Measurements from ENCODE around the gene SLC25A45. TPM values are rescaled to one million over a fixed set of nuclear protein-coding genes. Genes with fewer than 3 reads are reported as not detected.

The SLC25A45 gene
- total RNA-seq, 1 donor from 2014 or later = 2.2 TPM

- Histone ChIP-seq H3K4me3 (no peak overlapping the region), H3K27me3 (no peaks in the 10 kb centered on the region), H3K36me3 (peaks cover 0 to 87% of the 10 kb centered on the region in 2 donors), H3K4me1 (peaks cover 5% of the 10 kb centered on the region), H3K27ac (no peak overlapping the region), H3K9me3 (no peaks in the 10 kb centered on the region)
- TF ChIP-seq POLR2A (IDR thresholded peaks at IDR 0.05) (no peak), POLR2AphosphoS5 (IDR thresholded peaks at IDR 0.05; ENCODE audit: insufficient read depth in 1 of 2, low read depth in 1 of 2) (no peak), CTCF (IDR thresholded peaks at IDR 0.05) (no peak)
- intact Hi-C loops (cut with DNase I) = no loop called here
- DNase-seq (ENCODE audit: extremely low spot score in 2 of 2) = no peak
Observed at GRCh38 chr11:65396769-65397745, 14.6 kb upstream of the SLC25A45 start.

GRCh38 chr11:65395961-65396530 is 13.6 kb upstream of the SLC25A45 start:
- Histone ChIP-seq H3K9me3 (no peaks in the 10 kb centered on the region), H3K36me3 (peaks cover 0 to 80% of the 10 kb centered on the region in 2 donors), H3K4me3 (no peak overlapping the region), H3K27ac (no peak overlapping the region), H3K27me3 (no peaks in the 10 kb centered on the region), H3K4me1 (peaks cover 15% of the 10 kb centered on the region)
- intact Hi-C loops (cut with DNase I) = no loop called here
- no peak for DNase-seq (ENCODE audit: extremely low spot score in 2 of 2)
- no peak for TF ChIP-seq CTCF (IDR thresholded peaks at IDR 0.05)
- no peak for TF ChIP-seq POLR2AphosphoS5 (IDR thresholded peaks at IDR 0.05; ENCODE audit: insufficient read depth in 1 of 2, low read depth in 1 of 2)
- TF ChIP-seq POLR2A (IDR thresholded peaks at IDR 0.05) = no peak

DNA sequence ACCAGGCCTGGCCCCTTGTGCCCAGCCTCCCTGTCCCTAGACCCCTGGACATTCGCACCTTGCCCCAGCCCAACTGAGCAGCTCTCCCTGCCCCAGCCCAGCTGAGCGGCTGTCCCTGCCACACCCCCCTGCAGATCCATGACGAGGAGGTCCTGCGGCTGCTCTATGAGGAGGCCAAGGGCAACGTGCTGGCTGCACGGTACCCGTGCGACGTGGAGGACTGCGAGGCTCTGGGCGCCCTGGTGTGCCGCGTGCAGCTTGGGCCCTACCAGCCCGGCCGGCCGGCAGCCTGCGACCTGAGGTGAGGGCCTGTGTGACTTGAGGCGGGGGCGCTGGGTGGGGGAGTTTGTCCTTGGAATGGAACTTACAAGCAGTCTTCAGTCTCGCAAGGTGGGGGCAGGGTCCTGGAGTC is 11.7 kb upstream of the SLC25A45 start:
- Histone ChIP-seq H3K36me3 (peaks cover 0 to 61% of the 10 kb centered on the region in 2 donors), H3K27me3 (no peaks in the 10 kb centered on the region), H3K4me3 (no peak overlapping the region), H3K9me3 (no peaks in the 10 kb centered on the region), H3K27ac (no peak overlapping the region), H3K4me1 (peaks cover 34% of the 10 kb centered on the region)
- intact Hi-C loops (cut with DNase I) = no loop called here
- TF ChIP-seq POLR2AphosphoS5 (IDR thresholded peaks at IDR 0.05; ENCODE audit: insufficient read depth in 1 of 2, low read depth in 1 of 2) (no peak), POLR2A (IDR thresholded peaks at IDR 0.05) (no peak)
- no peak for DNase-seq (ENCODE audit: extremely low spot score in 2 of 2)

- no peak overlapping the region for H3K27ac ChIP-seq
- no peak for TF ChIP-seq CTCF (IDR thresholded peaks at IDR 0.05)
- TF ChIP-seq POLR2AphosphoS5 (IDR thresholded peaks at IDR 0.05; ENCODE audit: insufficient read depth in 1 of 2, low read depth in 1 of 2) = no peak
- TF ChIP-seq POLR2A (IDR thresholded peaks at IDR 0.05) = no peak
- peaks cover 39% of the 10 kb centered on the region for H3K4me1 ChIP-seq
- no peak overlapping the region for H3K4me3 ChIP-seq
- intact Hi-C loops (cut with DNase I) = no loop called here
- DNase-seq (ENCODE audit: extremely low spot score in 2 of 2) = no peak
- no peaks in the 10 kb centered on the region for H3K27me3 ChIP-seq
- peaks cover 0 to 62% of the 10 kb centered on the region in 2 donors for H3K36me3 ChIP-seq
- no peaks in the 10 kb centered on the region for H3K9me3 ChIP-seq
Observed at GRCh38 chr11:65393513-65394079, 11.2 kb upstream of the SLC25A45 start.

DNA sequence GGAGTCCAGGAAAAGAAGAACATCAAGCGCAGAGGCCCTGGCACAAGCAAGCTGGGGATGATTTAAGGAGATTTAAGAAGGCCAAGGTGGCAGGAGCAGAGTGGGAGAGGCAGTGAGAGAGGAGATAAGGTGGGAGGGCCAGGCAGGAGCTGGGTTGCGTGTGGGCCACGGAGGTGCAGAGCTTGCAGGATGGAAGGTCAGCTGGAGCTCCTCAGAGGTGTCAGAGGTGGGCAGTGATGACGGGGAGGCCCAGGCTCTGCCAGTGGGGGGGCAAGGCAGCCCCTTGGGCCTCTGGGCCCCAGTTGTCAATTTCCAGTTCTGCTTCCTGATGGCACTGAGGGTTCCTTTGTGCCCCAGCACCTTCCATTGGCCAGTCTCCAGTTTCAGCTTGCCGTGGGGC is 10.5 kb upstream of the SLC25A45 start:
- no peak overlapping the region for H3K27ac ChIP-seq
- H3K36me3 ChIP-seq = peaks cover 0 to 58% of the 10 kb centered on the region in 2 donors
- peaks cover 46% of the 10 kb centered on the region for H3K4me1 ChIP-seq
- no peaks in the 10 kb centered on the region for H3K9me3 ChIP-seq
- DNase-seq (ENCODE audit: extremely low spot score in 2 of 2) = no peak
- intact Hi-C loops (cut with DNase I) = no loop called here
- no peaks in the 10 kb centered on the region for H3K27me3 ChIP-seq
- no peak overlapping the region for H3K4me3 ChIP-seq
- TF ChIP-seq CTCF (IDR thresholded peaks at IDR 0.05) = no peak
- TF ChIP-seq POLR2A (IDR thresholded peaks at IDR 0.05) = no peak
- TF ChIP-seq POLR2AphosphoS5 (IDR thresholded peaks at IDR 0.05; ENCODE audit: insufficient read depth in 1 of 2, low read depth in 1 of 2) = no peak

All from vagina (tissue), 2 donors.